Endothelial cell of umbilical vein (primary cell): Measurements from ENCODE around the gene EVC.

Source experiments
- EZH2 ChIP-seq: IDR thresholded peaks from 2 replicates; pipeline ENCODE4 v1.6.1; 2012; ENCODE audit warnings: borderline replicate concordance, low read depth, mild to moderate bottlenecking, moderate library complexity, low read length, inconsistent platforms; ENCODE audit not compliant: severe bottlenecking
- FOS ChIP-seq: IDR thresholded peaks from 2 replicates; pipeline ENCODE4 v1.6.1; 2011; ENCODE audit warnings: mild to moderate bottlenecking, low read length, moderate library complexity, borderline replicate concordance; ENCODE audit not compliant: insufficient read depth
- GATA2 ChIP-seq: IDR thresholded peaks from 2 replicates; pipeline ENCODE4 v1.7.0; 2011; ENCODE audit warnings: low read depth, mild to moderate bottlenecking, moderate library complexity, mixed read lengths, low read length; ENCODE audit not compliant: insufficient read length, insufficient read depth
- JUN ChIP-seq: IDR thresholded peaks from 2 replicates; pipeline ENCODE4 v1.6.1; 2011; ENCODE audit warnings: borderline replicate concordance, low read depth; ENCODE audit not compliant: insufficient read length, insufficient read depth
- MYC ChIP-seq: IDR thresholded peaks from one replicate; pipeline ENCODE4 v1.6.1; 2011; ENCODE audit warnings: mild to moderate bottlenecking, low read depth, low read length
- POLR2A ChIP-seq: IDR thresholded peaks from 2 replicates; pipeline ENCODE4 v1.6.1; 2012; ENCODE audit warnings: low read depth, mild to moderate bottlenecking, control low read depth, low read length
- POLR2AphosphoS5 ChIP-seq: IDR thresholded peaks from 2 replicates; pipeline ENCODE4 v1.6.1; 2012; ENCODE audit warnings: low read depth, mild to moderate bottlenecking, control low read depth, low read length, moderate library complexity; ENCODE audit not compliant: insufficient read depth
- TF ChIP-seq, protein P1 (sequence below), 2 donors: IDR thresholded peaks; 1 replicate in 1 of 2; 2 replicates in 1 of 2; pipeline ENCODE4 v1.5.1; 2011; ENCODE audit warnings: low read length in 2 of 2, mild to moderate bottlenecking in 2 of 2, moderate library complexity in 2 of 2, control low read depth in 1 of 2, inconsistent platforms in 1 of 2, low read depth in 1 of 2; ENCODE audit not compliant: insufficient read depth in 1 of 2; ENCODE audit errors: extremely low read depth in 1 of 2
- TF ChIP-seq, protein P2 (sequence below): IDR thresholded peaks from 2 replicates; pipeline ENCODE4 v1.6.1; 2011; ENCODE audit not compliant: insufficient read depth, insufficient read length

DNA sequence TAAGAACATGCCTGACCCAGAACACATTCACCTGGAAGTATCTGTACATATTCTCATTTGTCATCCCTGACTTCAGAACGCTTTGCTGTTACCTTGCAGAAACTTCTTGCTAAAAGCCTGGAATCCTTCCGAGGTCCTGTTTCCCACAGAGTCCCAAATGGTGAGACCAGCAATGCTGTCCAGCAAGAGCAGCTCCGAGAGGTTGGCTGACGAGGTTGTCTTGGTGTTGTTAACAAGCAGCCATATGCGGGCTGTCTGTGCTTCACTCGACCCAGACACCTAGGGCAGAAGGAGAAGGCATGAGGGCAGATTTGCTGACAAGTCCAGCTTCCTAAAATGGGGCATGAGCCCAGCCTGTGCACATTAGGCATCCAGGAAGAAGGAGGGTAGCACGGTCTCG, 21.9 kb upstream of the EVC start:
- TF ChIP-seq POLR2A (no peak), MYC (no peak), POLR2AphosphoS5 (no peak), EZH2 (no peak), JUN (no peak), FOS (no peak), GATA2 (no peak)
- TF ChIP-seq, protein P1, sequence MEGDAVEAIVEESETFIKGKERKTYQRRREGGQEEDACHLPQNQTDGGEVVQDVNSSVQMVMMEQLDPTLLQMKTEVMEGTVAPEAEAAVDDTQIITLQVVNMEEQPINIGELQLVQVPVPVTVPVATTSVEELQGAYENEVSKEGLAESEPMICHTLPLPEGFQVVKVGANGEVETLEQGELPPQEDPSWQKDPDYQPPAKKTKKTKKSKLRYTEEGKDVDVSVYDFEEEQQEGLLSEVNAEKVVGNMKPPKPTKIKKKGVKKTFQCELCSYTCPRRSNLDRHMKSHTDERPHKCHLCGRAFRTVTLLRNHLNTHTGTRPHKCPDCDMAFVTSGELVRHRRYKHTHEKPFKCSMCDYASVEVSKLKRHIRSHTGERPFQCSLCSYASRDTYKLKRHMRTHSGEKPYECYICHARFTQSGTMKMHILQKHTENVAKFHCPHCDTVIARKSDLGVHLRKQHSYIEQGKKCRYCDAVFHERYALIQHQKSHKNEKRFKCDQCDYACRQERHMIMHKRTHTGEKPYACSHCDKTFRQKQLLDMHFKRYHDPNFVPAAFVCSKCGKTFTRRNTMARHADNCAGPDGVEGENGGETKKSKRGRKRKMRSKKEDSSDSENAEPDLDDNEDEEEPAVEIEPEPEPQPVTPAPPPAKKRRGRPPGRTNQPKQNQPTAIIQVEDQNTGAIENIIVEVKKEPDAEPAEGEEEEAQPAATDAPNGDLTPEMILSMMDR (IDR thresholded peaks at IDR 0.05; ENCODE audit: extremely low read depth in 1 of 2, insufficient read depth in 1 of 2, low read depth in 1 of 2, low read length in 2 of 2): no peak
- TF ChIP-seq, protein P2, sequence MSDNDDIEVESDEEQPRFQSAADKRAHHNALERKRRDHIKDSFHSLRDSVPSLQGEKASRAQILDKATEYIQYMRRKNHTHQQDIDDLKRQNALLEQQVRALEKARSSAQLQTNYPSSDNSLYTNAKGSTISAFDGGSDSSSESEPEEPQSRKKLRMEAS: no peak
